Activated CD4-positive, alpha-beta T cell treated with anti-CD3 and anti-CD28 coated beads, Interleukin-2, amount 50 U/mL, for 4 hours (primary cell): ENCODE results near the gene CTNND2.
A peak's percentile ranks its signal among the peaks of the same experiment; 100 is the strongest.
"Not testable (repeated sequence)": the region's sequence is repeated elsewhere in the genome, so short reads cannot be mapped to it uniquely, and the experiment has no call there.

Experiments used
- DNase-seq, 2 experiments: peaks; one replicate each; pipeline ENCODE4 v3.0.0-alpha.2; 2020

The CTNND2 gene

GRCh38 chr5:11009576-11009975 lies 894.7 kb downstream of the CTNND2 start:
- DNase-seq = no peak

- DNase-seq = no peak
These were observed 896.9 kb downstream of the CTNND2 start for GRCh38 chr5:11007269-11007870.

GRCh38 chr5:11004523-11004922 lies 899.7 kb downstream of the CTNND2 start:
- not testable (repeated sequence) for DNase-seq

GRCh38 chr5:11000515-11001353 lies 903.5 kb downstream of the CTNND2 start:
- no peak for DNase-seq

- no peak for DNase-seq
These were observed 904.5 kb downstream of the CTNND2 start for GRCh38 chr5:10999714-11000113.

- DNase-seq = no peak
These were observed 908.4 kb downstream of the CTNND2 start for GRCh38 chr5:10995891-10996290.

- DNase-seq = no peak
These were observed 909.9 kb downstream of the CTNND2 start for GRCh38 chr5:10994091-10994986.

- DNase-seq = no peak
These were observed 913.6 kb downstream of the CTNND2 start for GRCh38 chr5:10990634-10991033.

- DNase-seq = no peak
These were observed 914.5 kb downstream of the CTNND2 start for GRCh38 chr5:10989577-10990263.

GRCh38 chr5:10988622-10989021 lies 915.6 kb downstream of the CTNND2 start:
- DNase-seq = no peak

- peak; percentile 51 to 57 for DNase-seq
These were observed 916.2 kb downstream of the CTNND2 start for GRCh38 chr5:10987925-10988504.

GRCh38 chr5:10987276-10987924 lies 916.8 kb downstream of the CTNND2 start:
- no peak for DNase-seq

GRCh38 chr5:10985721-10986110 lies 918.5 kb downstream of the CTNND2 start:
- no peak for DNase-seq

- no peak for DNase-seq
These were observed 919.0 kb downstream of the CTNND2 start for GRCh38 chr5:10985091-10985720.

- DNase-seq = no peak
These were observed 920.1 kb downstream of the CTNND2 start for GRCh38 chr5:10984021-10984715.

- no peak for DNase-seq
These were observed 921.6 kb downstream of the CTNND2 start for GRCh38 chr5:10982626-10983025.

- DNase-seq = no peak
These were observed 922.3 kb downstream of the CTNND2 start for GRCh38 chr5:10981932-10982331.

GRCh38 chr5:10977011-10977410 lies 927.2 kb downstream of the CTNND2 start:
- DNase-seq = no peak

- no peak for DNase-seq
These were observed 928.3 kb downstream of the CTNND2 start for GRCh38 chr5:10975945-10976344.

GRCh38 chr5:10974850-10975249 lies 929.4 kb downstream of the CTNND2 start:
- DNase-seq = no peak

GRCh38 chr5:10973316-10973715 lies 930.9 kb downstream of the CTNND2 start:
- DNase-seq = no peak
